HG02840 (cell line): ENCODE measurements around the gene TEX13A.

Experiments used
- ATAC-seq: cut with Tn5 transposase; IDR thresholded peaks from one replicate; pipeline ENCODE4 v1.9.1; 2021; ENCODE audit warnings: mild to moderate bottlenecking, moderate library complexity, moderate number of reproducible peaks; ENCODE audit not compliant: unreplicated experiment, low FRiP score

The TEX13A gene

GRCh38 chrX:105189093-105189492, 31.4 kb downstream of the TEX13A start:
- no peak for ATAC-seq

- no peak for ATAC-seq
Observed at GRCh38 chrX:105179644-105180043, 40.9 kb downstream of the TEX13A start.

DNA sequence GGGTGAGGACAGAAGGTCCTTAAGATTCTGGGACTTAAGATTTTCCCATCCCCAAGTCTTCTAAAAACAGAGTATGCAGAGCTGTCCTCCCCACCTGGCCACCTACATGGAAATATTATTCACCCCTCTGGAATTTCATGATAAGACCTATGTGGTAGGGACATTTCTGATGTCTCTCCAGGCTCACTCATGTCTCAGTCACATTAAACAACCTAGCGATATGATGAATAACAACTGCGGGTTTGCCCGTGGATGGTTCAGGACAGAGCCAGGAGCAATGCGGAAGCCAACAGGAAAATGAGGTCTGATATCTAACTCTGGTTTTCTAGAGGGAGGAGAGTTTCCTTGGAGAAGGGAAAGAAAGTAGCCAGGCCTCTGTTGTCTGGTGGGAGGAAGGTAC, 47.4 kb downstream of the TEX13A start:
- ATAC-seq = no peak
